HPDE6-E6E7 (cell line): ENCODE data around the gene BIRC5.

Experiments used
- DNase-seq: peaks from one replicate; pipeline ENCODE4 v3.0.0; 2011; ENCODE audit warnings: missing footprints; ENCODE audit errors: extremely low spot score

BIRC5 gene

DNA sequence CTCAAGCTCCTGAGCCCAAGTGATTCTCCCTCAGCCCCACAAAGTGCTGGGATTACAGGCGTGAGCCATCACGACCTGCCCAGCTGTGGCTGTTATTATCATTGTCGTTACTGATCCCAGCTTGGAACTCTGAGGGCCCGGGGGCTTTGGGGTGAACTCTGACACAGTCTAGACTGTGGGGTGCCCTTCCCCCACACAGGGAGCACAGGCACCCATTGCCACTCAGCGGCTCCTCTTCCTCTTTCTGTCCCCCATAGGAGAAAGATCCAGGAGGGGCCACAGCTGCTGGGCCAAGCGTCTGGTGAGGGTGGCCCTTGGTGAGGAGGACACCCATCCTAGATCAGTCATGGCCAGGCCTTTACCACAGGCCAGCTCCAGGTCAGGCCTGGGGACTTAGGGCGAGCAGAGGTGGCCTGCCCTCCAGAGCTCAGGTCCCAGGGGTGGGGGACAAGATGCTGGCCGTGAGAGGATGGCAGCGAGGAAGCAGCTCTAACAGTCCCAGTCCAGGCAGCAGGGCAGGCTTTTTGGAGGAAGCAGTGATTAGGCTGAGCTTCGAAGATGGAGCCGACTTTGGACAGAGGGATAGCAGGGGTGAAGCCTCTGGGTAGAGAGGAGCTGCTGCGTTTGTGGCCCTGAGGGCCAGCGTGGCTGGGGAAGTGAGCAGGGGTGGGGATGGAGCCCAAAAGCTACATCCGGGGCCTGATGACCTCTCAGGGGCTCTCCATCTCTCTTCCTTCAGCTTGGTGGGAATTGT, 42.1 kb downstream of the BIRC5 start:
- no peak for DNase-seq

DNA sequence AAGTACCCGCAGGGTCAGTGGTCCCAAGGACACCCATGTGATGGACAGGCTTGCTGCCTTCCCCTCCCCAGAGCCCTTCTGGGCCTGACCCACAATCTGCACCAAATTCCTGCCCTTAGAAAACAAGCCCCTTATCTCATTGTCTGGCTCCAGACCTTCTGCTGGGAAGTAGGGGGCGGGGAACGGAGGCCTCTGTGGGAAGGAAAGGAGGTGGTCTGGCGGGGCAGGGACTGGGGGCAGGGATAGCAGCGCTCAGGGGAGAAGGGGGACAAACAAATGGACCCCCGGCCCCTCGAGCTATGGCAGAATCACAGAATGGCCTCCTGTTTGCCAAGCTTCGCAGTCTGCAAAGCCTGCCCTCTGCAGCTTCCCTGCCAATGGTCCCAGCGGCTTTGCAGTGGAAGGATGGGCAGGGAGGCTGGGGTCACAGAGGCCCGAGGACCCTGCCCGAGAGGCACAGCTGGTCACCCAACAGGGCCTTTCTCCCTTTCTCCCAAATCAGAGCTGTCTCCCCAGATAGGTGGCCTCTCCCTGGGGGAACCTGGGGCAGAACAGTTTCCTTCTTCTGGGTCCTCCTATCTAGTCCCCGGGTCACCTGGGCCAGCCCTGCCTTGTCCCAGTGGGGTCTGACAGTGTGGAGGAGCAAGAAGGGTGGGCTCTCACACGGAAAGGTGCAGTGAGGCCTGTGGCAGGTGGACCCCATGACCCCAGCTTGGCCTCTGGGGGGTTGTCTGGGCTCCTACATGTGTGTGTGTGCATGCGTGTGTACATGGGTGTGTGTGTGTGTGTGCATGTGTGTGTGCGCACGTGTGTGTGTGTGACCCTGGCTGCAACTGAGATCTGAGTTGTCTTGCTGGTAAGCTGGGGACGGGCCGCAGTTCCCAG, 42.9 kb downstream of the BIRC5 start:
- no peak for DNase-seq

DNA sequence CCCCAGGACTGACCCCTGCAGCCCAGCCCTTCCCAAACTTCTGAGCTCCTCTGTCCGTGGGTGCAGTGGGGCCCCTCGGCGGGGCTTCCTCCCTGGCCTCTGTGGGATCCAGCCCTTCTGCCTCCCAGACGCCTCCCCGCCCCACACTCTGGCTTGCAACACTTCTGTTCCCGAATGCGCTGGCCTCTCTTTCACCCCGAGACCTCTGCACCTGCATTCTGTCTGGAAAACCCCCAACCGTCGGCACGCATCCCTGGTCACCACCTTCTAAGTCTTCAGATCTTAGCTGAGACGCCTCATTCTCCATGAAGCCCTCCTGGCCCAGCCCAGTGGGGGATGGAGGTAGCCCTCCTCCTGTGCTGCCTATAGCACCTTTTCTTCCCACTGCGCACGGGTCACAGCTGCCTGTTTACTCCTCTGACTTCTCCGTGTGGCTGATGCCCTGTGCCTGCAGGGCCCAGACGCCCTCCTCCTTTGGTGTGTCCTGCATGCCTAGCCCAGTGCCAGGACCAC, 43.8 kb downstream of the BIRC5 start:
- no peak for DNase-seq

DNA sequence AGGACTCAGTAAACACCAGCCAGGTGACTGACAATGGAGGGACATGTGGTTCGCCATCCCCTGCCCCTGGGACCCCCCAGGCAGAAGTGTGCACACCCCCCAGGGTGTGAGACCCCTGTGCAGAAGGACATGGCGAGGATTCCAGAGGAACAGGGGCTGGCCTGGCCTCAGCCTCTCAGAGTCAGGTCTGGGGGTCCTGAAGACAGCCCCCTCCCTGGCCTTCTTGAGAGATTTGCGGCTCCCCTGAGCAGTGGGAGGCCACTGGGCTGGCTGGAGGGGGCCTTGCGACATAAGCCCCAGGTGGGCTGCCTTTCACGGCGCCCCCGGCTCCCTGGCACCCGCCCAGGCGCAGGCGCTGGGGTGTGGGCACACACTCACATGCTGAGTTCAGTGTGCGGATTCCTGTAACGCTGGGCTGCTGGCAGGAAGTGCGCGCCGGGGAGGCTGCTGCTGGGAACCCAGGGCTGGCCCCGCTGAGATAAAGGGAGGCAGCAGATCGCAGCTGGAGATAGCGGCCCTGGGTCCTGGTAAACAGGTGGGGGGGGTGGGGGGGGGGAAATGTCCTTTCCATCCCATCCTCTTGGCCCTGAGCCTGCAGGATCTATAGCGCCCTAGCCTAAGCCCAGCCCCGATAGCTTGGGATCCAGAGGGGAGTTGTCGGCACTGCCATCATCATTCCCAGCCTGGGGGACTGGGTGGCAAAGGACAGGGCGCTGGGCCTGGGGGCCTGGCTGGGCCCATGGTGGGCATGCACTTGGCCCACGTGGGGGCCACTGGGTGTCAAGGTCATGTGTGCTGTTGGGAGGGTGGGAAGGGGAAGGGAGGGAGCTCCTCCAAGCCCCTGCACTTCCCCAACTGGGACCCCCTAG, 44.5 kb downstream of the BIRC5 start:
- no peak for DNase-seq

DNA sequence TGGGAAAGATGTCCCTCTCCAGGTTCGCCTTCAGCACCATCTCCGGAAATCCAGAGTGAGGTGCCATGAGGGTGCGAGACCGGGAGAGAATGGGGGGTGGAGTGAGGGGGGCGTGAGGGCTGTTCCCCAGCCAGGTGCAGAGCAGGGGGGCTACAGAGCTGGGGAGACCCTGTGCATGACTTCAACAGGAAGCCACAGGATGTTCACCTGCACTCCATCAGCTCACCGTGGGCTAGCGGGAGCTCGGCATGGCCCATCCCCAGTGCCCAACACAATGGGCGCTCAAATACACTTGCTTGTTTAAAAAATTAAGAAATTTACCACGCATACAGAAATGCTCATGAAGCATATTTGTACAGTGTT, 45.1 kb downstream of the BIRC5 start:
- no peak for DNase-seq

DNA sequence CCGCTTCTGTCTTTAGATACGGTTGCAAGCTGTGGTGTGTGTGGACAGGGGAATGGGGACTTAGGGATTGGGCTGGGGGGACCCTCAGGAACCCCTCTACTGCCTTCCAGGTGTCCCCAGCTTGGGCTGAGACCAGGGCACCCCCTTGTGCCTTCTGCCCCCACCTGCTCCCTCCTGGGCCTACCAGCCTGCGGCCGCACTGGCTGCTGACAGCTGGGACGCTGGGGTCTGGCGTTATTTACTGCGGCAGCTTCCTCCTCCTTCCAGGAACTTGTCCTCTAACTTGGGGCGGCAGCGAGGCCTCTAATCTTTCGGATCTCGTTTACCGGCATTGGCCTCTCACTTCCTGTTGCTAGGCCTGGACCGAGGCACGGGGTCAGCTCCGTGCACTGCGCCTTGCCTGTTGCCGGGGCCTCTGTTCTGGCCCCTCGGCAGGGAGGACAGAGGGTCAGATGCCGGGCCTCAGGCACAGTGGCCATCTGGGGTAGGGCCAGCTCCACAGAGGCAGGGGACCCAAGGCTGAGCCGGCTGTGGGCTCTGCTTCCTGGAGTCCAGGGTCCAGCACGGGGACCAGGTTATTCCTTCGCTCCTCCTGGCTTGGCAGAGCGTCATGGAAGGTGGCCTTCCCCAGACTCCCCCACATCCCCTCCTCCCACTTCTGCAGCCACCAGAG, 49.1 kb downstream of the BIRC5 start:
- no peak for DNase-seq

DNA sequence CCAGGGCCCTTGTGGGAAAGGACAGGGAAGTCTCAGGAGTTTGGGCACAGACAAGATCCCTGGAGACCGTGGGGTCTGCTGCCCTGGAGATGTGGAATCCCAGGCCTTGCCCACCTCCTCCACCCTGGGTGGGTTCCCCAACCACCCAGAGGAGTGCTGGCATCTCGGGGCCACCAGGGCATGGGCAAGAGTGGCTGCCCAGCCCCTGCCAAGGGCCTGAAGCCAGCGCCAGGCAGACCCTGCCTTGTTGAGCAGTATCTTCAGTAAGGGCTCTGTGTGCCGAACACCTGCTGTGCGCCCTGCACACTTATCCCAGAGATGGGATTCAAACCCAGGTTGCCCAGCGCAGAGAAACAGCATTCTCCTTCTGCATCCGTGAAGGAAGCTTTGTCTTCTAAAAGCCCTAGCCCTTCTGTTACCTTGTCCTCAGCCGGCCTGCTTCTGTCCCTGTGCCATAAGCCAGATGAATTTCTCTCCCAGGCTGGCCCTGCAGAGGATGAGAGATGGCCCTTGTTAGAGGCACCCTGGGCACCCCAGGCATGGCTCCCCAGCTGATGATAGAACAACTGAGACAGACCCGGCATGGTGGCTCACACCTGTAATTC, 49.8 kb downstream of the BIRC5 start:
- no peak for DNase-seq

DNA sequence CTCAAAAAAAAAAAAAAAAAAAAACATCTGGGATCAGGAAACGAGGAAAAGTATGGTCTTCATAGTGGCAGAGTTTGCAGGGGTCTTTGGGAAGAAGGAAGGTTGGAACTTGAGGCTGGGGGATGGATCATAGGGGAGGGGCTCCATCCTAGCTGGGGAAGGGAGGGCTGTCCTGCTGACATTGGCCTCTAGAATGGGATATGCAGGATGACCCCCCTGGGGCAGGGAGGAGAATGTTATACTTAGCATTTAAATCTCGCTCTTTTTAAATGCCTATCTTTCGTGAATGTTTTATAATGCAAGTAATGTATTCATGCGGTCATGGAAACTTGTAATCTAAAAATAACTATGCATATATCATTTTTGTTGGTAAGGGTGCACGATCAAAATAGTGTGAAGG, 50.5 kb downstream of the BIRC5 start:
- DNase-seq: no peak

DNA sequence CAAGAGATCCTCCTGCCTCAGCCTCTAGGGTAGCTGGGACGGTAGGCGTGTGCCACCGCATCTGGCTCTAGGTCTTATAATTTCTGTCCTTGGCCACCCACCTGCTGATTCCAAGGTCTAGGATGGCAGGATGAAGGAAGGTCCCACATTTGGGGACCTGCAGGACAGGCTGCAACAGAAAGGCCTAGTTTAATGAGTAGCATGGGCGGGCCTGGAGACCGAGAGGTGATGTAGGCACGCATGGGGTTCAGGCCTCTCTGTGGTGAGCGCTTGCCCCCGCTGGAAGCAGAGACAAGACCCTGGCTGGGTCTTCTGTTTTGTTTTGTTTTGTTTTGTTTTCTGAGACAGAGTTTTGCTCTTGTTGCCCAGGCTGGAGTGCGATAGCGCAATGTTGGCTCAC, 51.1 kb downstream of the BIRC5 start:
- no peak for DNase-seq

DNA sequence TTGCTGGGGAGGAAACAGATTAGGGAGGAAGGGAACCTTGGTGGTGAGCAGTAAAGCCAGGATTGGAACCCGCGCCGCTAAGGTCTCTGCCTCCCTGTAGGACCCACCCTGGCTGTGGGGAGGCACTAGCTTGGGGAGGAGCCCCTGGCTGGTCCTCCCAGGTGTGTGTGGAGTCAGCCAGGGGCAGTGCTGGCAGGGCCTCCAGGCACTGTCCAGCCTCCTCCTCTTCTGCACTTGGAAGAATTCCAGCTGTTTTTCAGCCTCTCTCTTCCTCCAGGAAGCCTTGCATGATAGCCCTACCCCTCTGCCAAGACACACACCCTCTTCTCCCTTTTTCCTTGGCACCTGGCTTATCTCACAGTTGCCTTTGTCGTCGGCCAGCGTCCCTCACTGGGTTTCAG, 52.2 kb downstream of the BIRC5 start:
- no peak for DNase-seq

DNA sequence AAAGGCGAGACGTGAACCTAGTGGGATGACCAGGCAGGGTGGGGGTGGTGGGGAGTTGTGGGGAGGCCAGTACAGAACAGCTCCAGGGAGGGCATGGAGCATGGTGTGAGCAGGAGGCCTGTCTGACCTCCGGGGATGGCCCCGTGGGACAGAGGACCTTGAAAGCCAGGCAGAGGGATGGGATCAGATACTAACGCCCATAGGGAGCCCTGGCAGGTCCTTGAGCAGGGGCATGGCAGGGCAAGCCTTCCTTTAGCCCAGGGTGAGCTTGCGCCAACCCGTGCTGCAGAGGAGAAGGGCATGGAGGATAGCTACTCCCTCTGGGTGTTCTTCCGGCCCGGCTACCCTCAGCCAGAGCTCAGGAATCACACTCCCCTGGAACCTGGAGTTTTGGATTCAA, 52.7 kb downstream of the BIRC5 start:
- DNase-seq: no peak

DNA sequence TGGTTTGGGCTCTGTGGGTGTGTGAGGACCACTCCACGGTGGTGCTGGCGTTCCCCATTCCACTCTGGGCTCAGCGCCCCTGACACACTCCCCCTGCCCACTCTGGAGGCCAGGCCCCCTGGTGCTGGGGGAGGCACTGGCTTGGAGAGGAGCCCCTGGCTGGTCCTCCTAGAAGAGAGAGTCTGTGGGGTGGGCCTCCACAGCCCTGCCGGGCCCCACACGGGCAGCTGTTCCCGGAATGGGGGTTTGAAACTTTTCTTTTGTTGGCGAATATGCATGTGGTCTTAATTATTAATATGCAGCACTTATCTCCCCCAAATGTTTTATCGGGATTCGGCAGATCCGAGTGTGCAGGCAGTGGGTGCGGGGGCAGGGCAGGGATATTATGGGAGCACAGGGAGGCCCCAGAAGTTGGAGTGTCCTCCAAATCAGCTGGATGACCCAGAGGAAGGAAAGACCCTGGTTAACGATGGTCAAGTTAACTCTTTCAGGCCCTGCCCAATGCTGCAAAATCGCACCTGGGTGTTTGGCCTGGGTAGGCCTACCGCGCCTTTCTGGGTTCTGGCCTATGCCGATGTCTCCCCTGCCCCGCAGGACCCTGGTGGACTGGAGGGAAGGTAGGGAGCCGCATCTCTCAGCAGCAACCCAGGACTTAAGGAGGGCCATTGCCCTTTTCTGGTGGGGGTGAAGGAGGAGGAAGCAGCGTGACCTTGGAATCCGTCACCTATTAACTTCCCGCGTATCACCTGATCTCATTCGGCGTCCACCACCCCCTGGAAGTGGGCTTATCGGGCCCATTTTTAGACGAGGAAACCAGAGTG, 53.4 kb downstream of the BIRC5 start:
- no peak for DNase-seq

DNA sequence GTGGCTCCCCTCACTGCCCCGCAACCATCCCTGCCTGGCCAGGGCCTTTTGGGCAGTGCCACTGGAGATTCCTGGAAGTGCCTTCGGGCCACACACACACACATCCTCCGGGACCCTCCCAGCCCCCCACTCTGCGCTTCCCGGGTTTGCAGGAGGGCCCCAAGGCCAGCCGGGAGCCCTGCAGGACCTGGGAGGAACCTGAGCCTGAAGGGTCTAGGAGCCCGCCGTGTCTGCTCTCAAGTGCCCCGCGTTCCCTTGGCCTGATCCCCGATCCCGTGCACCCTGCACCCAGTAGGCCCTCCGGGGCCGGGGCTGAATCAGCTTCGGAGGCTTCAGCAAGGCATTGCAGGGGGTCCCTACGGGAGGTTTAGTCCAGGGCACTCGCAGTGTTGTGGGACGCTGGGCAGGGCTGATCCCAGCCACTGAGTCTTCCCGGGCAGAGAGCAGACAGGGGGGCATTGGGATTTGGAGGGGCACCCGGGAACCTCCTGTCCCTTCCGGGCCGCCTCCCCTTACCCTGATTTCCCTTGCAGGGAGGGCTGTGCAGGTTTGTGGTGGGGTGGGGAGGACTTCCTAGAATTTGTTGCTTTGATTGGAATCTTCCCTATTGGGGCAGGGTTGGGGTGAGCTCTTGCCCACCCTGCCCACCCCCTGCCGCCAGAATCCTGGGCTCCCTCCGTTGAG, 54.3 kb downstream of the BIRC5 start:
- DNase-seq: no peak

DNA sequence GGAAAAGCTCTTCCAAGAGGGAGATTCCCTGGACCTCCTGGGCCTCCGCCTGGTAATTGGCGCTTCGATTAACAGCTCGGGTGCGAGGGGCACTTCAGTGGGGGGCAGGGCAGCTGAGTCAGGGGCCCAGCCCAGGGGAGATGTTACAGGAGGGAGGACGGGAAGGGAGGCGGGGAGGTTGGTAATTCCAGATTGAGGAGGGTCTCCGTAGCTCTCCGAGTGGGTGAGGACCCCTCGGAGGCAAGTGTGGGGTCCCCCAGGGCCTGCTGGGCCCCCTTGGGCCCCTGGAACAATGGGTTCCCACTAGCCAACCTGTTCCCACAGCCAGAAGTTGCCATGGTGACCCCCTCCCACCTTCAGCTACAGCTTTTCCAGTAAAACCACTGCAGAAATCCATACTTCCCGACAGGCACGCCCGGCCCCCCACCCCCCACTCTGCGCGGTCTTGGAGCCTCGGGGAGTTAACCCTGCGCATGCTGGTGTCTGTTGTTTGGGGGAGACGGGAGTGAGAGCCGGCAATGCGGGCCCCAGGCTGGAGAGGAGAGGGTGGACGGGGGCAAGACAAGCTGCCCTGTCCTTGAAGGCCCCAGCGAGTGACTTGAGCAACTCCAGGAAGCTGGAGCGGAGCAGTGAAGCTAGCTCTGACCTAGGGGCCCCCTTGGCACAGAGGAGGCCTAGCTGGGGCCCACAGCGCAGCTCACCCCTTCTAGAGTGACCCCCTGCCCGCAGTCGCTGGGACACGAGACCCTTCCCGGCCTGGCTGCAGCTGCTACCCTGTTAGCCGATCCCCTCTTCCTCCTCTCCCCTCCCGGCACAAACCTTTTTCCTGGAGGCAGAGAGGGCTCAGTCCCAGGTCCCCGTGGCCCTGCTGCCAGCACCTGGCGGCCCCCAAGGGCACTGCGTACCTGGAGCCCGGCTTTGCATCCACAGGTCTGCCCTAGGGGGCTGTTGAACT, 55.2 kb downstream of the BIRC5 start:
- no peak for DNase-seq

DNA sequence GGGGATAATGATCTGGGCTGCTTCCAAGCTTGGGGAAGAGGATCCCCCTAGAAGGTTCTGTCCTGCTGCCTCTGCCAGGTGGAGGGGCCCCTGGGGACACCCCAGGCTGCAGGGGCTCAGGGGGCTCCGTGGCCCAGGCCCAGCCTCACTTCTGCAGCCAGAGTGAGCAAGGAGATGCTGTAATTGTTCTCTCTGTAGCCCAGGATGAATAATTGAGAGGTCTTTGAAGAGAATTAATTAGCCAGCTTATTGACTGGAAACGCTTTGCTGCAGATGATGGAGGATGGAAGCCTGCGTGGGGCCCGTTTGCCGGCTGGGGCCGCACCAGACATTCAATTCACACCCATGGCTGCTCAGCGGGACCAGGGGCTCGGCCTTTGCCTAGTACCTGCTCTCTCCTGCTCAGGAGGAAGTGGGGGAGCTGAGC, 55.9 kb downstream of the BIRC5 start:
- no peak for DNase-seq

DNA sequence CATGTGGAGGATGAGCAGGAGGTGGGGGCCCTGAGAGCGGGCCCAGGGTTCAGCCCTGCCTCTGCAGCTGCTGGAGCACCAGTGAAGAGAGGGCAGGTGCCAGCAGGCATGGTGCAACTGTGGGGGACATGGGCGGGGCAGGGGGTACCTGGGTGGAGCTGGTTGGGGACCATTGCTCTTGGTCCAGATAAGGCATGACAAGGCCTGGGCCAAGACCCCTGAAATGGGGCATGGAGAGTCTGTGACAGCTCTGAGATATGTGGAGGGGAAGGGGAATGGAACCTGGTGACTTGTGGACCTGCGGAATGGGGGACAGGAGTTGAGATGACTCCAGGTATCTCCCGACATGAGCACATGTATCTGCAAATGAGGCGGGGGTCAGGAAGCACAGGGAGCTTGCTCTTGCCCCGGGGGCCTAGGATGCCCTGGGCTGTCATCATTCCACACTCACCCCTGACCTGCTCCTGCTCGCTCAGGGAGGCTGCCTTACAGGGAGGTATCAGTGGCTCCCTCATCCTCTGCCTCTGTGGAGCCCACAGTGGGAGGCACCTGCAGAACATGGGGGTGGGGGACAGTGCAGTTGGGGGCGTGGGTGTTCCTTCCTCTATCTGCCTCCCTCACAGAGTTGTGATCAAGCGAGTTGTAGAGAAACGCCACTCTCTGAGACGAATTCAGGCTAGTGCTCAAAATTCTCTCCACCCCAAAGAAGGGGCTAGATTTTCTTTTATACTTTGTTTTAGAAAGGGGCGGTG, 57.5 kb downstream of the BIRC5 start:
- DNase-seq: no peak

DNA sequence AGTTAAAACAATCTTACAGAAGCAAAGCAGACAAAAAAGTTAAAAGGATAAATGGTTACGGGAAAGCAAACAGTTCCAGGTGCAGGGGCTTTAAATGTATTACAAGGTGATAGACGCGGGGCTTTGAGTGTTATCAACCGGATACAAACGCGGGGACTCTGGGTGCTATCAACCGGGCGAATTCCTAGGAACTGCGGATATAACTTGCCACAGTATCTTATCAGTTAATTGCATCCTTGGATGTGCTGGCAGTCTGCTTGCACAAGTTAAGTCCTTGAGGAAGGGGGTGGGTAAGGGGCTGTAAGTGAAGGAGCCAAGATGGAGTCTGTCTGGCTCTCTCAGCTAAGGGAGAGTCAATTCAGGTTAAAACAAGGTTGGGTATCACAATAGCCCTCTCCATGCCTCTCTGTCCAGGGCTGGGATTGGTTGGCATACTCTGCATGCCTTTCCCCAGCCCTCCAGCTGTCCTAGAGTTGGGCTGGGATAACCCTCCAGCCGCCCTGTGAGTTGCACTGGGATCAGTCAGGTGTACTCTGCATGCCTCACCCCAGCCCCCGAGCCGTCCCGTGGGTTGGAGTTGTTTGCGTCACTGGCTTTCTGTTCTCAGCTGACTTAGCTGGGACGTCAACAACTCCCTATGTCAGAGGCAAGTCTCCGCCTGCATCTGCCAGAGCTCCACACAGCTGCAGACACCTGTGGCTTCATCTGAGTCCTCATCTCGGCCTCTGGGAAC, 58.3 kb downstream of the BIRC5 start:
- DNase-seq: peak; percentile 90
